LNCaP clone FGC (cell line): ENCODE data around the gene HEPACAM2.

ENCODE experiments used
- DNase-seq: peaks from one replicate; pipeline ENCODE4 v3.0.0-alpha.2; 2011; ENCODE audit warnings: low read depth
- H3K4me3 ChIP-seq: 2 replicates; pipeline ENCODE4 v1.5.1; 2011; ENCODE audit warnings: mild to moderate bottlenecking, low read depth, low read length, control low read depth
- CTCF ChIP-seq: IDR thresholded peaks from 2 replicates; pipeline ENCODE4 v1.5.1; 2012; ENCODE audit warnings: mild to moderate bottlenecking; ENCODE audit not compliant: control insufficient read depth, insufficient read depth; ENCODE audit errors: extremely low read depth

HEPACAM2 gene

GRCh38 chr7:93145354-93145753 lies 80.9 kb downstream of the HEPACAM2 start:
- no peak for TF ChIP-seq CTCF

GRCh38 chr7:93142127-93142526 lies 84.1 kb downstream of the HEPACAM2 start:
- DNase-seq, result no peak
- no peak overlapping the region for H3K4me3 ChIP-seq
- no peak for TF ChIP-seq CTCF

More at GRCh38 chr7:93145354-93145753, 80.9 kb downstream of the HEPACAM2 start:
- DNase-seq, result no peak
- no peak overlapping the region for H3K4me3 ChIP-seq

GRCh38 chr7:93140582-93141191 lies 85.6 kb downstream of the HEPACAM2 start:
- no peak for DNase-seq
- no peak for TF ChIP-seq CTCF
- no peak overlapping the region for H3K4me3 ChIP-seq

- DNase-seq, result no peak
- H3K4me3 ChIP-seq, result no peak overlapping the region
- no peak for TF ChIP-seq CTCF
Observed at GRCh38 chr7:93138576-93138975, 87.7 kb downstream of the HEPACAM2 start.
